ENCODE data around the gene KREMEN1. TPM values are rescaled to one million over a fixed set of nuclear protein-coding genes. Genes with fewer than 3 reads are reported as not detected.

Gene KREMEN1
- total RNA-seq, 1 donor from 2014 or later = 113 TPM

DNA sequence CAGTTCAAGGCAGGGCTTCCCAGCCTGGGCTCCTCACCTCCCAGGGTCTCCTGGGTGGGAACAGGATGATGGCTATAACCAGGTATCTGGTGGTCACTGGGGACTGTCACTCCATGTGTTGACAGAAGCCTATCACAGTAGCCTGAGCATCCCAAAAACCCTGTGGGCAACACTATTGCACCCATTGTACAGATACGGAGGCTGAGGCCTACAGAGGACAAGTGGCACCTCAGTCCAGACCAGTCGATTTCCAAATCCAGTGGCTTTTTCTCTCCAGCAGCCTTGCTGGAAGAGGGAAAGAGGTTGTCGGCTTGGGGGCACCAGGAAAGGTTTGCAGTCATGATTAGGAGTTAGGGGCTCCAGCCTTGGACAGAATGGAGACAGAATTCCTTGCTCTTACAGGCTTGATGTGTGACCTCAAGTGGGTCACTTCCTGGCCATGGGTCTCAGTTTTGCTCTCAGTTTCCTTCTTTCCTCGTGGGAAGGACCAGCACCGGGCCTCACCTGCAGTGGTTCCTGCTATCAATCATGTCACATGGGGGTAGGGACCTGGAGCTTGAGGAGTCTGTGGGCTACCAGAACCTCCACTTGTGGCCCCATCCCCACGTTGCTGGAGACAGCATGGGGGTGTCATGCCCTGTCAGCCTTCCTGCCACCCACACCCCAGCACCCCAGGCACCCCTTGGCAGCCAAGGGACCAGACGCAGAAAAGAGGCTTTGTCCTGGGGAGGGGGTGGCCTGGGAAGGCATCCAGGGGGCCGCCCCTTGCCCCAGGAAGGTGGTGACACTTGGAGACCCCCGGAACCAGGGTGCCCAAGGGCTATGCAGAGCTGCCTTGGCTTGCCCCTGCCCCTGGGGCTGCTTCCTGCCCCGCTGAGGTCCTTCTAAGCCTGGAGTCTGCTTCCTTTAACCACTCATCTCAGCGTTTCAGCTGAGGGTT lies 135.0 kb downstream of the KREMEN1 start:
- no peak for DNase-seq

GRCh38 chr22:29208502-29208862 lies 135.6 kb downstream of the KREMEN1 start:
- DNase-seq = no peak

DNA sequence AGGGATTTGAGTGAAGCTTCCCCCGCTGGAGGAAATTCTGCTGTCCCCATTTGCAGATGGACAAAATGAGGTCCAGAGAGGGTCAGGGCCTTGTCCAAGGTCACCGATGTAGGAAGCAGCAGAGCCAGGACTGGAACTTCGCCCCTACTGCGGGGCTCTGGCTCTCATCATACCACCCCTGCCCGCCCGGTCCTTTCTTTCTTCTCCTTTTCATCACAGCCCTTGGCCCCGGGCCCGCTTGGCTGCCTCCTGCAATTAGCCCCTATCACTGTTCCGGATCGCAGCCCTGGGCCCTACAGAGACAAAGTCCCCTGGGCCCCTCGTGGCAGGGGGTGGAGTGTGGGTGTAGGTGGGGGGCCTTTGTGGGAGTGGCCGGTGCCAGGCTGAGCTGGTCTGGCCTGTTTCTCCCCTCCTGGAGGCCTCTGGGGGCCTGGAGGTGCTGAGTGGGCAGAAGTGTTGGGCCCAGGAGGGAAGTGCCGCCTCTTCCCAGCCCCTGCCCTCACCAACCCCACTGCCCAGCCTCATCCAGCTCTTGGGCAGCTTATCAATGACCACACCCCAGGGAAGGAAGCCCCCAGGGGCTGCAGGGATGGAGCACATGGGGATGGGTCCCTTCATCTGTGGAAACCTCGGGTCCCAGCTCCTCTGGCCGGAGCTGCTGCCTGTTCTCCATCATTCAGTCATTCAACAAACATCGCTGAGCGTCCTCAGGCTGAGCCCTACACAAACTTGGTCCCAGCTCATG lies 136.2 kb downstream of the KREMEN1 start:
- no peak for DNase-seq

- DNase-seq = no peak
These were observed 136.7 kb downstream of the KREMEN1 start for GRCh38 chr22:29209624-29209929.

- DNase-seq = no peak
These were observed 138.2 kb downstream of the KREMEN1 start for GRCh38 chr22:29211066-29211465.

DNA sequence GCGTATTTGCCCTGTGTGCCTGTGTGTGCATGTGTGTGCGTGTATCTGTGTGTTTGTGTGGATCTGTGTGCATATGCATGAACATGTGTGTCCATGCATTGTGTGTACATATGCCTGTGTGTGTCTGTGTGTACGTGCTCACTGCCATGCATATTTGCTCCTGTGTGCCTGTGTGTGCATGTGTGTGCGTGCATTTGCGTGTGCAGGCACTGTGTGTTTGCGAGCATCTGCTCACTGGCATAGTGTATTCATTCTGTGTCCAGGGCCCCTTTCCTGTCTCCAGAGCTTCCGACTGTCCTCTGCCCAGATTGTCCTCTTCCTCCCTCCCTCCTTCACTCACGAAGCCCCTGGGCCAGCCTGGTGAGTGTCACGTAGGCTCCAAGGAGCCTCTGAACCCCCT lies 138.6 kb downstream of the KREMEN1 start:
- DNase-seq = no peak

DNA sequence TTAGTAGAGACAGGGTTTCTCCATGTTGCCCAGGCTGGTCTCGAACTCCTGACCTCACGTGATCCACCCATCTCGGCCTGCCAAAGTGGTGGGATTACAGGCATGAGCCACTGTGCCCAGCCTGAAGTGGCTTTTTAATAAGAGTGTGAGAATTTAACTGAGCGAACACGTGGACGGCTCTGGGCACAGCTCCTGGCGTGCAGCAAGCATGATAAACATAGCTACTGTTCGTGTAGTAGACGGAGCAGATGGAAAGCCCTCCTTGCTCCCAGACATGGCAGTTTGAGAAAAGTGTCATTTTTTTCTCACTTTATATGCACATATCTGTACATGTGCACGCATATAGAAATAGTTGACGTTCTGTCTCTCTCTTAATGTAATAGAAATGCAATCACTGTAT lies 139.9 kb downstream of the KREMEN1 start:
- DNase-seq = peak; percentile 29

GRCh38 chr22:29213493-29213892 lies 140.7 kb downstream of the KREMEN1 start:
- no peak for DNase-seq

- DNase-seq = no peak
These were observed 141.4 kb downstream of the KREMEN1 start for GRCh38 chr22:29214232-29214631.

DNA sequence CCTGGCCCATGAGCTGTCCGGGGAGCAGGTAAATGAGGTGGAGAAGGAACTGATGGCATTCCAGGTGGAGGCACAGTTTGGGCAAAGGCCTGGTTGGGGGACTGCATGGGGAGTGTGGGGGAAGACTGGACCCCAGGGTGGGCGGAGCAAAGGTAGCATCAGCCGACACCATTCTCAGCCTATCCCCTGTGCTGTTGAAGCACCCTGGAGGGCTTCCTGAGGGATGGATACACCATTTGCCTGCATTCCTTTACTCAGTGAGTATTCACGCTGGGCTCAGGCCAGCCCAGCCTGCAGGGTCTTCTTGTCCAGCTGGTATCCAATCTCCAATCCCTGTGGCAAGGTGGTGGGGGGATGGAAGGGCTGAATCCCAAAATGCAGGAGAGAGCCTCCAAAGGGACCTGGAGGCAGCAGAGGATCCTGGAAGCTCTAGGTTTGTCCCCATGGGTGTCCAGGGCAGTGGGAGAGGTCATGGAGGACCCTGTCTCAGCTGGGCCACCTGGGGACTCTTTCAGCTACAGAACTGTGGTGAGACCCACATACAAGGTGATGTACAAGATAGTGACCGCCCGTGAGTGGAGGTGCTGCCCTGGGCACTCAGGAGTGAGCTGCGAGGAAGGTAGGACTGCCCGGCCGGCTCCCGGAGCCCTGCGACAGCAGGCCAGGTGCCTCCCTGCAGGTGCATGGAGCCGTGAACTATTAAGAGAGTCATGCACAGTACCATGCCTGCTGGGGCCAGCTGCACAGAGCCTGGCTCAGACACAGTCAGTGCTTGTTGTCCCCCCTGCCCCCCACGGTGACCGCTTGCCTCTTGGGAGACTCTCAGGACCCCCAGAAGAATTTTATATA lies 142.4 kb downstream of the KREMEN1 start:
- DNase-seq = no peak

DNA sequence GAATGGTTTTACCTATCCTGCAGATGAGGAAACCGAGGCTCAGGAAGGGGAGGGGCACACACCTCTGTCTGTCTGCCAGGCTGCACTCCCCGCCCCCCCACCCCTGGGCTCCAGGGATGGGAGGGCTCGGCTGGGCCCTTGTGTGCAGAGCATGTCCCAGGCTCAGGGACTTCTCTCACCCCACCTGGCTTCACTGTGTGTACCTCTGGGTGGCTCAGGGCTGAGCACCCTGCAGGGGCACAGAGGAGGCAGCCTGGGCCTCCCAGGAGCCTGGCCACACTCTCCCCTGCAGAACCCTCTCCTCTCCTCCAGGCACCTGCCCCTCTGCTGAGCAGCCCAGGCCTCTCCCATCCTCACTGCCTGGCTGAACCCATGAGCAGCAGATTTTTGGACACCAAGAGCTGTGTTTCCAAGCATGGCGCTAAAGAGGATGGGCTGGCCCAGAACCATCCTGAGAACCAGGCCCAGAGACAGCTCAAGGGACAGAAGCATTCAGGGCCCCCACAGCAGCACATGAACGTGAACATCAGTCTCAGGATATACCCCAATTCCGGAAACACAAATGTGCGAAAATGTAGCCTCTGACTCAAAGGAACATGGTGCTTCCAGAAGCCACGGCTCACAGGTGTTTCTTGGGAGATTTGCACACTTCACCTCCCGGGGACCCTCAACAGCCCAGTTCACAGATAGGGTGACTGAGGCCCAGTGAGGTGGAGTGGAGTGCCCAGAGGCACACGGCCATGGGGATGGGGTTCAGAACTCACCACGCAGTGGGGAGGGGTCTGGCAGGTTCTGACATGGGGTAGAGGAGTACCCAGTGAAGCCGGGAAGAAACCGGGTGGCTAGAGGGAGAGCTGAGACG lies 143.4 kb downstream of the KREMEN1 start:
- DNase-seq = no peak

GRCh38 chr22:29216873-29217666 lies 144.2 kb downstream of the KREMEN1 start:
- peak; percentile 63 for DNase-seq

Small RNA genes lying within 50 kb of the gene (small RNA-seq; reads per million reads assigned to genes)
- gene RNU6-1219P (ENCODE audit: low replicate concordance) (not detected), gene RNU6-810P (ENCODE audit: low replicate concordance) (not detected)

Other genes with a start within 250 kb of the KREMEN1 start
- 12.4 TPM for gene ZNRF3, start 189.5 kb upstream of the KREMEN1 start, total RNA-seq
- gene C22orf31, start 11.2 kb upstream of the KREMEN1 start, total RNA-seq = 0.62 TPM
- gene EMID1, start 132.9 kb downstream of the KREMEN1 start, total RNA-seq = 13.8 TPM
- 30.9 TPM for gene RHBDD3, start 194.9 kb downstream of the KREMEN1 start, total RNA-seq
- 120 TPM for gene EWSR1, start 195.2 kb downstream of the KREMEN1 start, total RNA-seq
- 16.7 TPM for gene GAS2L1, start 233.6 kb downstream of the KREMEN1 start, total RNA-seq
- gene RASL10A, start 242.7 kb downstream of the KREMEN1 start, total RNA-seq = 12.3 TPM

Data from tongue (tissue), 3 donors.